Effector CD4-positive, alpha-beta T cell (primary cell): ENCODE data around the gene DAB2IP.

ENCODE experiments used
- DNase-seq: peaks from one replicate; pipeline ENCODE4 v3.0.0-alpha.2; 2020

DAB2IP gene

DNA sequence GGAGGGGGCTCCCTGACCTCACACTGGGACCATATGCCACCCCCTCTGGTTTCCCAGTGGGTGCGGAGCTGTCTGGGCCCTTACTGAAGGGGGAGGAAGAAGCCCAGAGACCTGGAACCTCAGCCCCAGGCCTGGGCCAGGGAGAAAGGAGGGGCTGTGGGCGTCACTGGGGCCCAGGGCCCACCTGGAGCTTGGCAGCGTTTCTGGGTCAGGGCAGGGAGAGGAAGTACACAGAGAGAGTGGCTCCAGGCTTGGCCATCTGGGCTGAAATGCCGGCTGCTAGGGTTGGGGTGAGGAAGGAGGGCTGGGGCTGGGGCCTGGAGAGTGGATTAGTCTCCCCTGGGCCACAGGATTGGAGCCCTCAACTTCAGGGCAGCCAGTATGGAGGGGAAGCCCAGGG is 6.4 kb upstream of the DAB2IP start:
- DNase-seq, result no peak

- DNase-seq, result no peak
These were observed 5.3 kb upstream of the DAB2IP start for GRCh38 chr9:121645853-121646807.

- DNase-seq, result no peak
These were observed 4.4 kb upstream of the DAB2IP start for GRCh38 chr9:121646992-121647391.

DNA sequence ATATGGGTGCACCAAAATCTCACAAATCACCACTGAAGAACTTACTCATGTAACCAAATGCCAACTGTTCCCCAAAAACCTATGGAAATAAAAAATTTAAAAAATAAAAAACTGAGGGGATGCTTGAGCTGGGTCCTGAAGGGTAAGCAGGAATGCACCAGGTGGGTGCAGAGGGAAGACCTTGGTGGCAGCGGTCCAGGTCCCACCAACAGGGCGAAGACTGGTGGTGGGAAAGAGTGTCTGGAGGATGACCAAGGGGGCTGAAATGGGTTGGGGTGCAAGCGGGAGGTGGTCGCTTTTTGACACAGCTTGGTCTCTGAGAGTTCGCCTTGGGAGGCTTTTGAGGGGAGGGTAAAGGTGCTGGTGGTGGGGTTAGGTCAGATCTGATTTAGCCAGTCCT is 3.3 kb upstream of the DAB2IP start:
- DNase-seq, result no peak

- no peak for DNase-seq
These were observed 2.6 kb upstream of the DAB2IP start for GRCh38 chr9:121648799-121649198.

GRCh38 chr9:121649476-121650216 is 1.8 kb upstream of the DAB2IP start:
- no peak for DNase-seq

GRCh38 chr9:121650217-121651007 is 1.0 kb upstream of the DAB2IP start:
- no peak for DNase-seq

- DNase-seq, result no peak
These were observed 483 bp upstream of the DAB2IP start for GRCh38 chr9:121651008-121651294.

DNA sequence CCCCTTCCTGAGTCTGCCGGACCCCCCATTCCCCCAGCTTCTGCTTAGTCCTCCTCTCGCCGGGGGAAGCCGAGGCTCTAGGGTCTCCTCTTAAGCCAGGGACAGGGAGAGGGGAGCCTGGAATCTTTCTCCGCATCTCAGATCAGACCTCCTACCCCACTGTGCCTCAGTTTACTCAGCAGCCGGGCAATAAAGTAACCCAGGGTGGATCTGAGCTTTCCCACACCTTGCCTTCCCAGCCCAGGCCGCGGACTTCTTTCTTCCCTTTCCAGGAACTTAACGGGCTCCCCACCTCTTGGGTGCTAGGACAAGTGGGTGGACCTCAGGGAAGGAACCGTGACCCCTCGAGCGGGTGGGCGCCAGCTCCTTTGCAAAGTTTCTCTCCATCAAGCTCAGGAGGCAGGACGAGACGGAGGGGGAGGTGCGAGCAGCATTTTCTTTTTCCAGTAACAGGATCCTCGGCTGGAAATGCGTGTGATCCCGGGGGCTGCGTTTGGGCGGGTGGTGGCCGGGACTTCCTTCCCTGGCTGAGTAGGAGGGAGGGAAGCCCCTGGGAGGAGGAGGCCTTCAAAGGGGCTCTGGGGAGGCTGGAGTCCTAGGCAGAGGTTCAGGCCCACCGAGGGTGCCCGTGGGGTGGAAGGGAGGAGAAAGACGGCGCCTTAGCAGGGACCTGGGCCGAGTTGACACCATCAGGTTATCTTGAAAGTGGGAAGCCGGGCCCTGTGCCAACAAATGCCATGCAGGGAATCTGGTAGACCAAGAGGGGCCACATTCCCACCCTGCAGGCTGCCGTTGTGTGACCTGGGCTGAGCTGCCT is 795 bp downstream of the DAB2IP start:
- DNase-seq, result no peak

GRCh38 chr9:121652838-121653231 is 1.4 kb downstream of the DAB2IP start:
- no peak for DNase-seq

- no peak for DNase-seq
These were observed 3.2 kb downstream of the DAB2IP start for GRCh38 chr9:121654499-121655140.

DNA sequence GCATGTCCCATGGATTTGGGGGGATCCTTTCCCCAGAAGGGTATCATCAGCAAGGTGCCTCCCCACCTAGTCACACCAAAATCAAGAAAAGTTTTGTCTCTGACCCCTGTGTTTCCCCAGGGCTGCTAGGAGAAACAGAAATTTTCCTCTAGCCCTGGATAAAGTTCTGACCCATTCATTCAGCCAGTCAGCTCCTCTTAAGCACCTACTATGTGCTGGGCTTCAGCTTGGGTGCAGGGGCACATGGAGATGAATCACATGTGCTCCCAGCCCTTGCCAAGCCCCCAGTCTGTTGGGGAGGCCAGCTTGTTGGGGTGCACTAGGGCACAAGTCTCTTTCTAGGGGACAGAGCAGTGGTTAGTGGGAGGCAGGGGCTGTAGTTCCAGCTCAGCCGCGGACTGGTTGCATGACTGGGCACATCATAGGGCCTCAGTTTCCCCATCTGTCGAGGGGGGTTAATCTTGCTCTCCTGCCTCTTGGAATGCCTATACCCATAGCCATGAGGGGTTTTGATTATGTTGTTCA is 3.9 kb downstream of the DAB2IP start:
- DNase-seq, result no peak

DNA sequence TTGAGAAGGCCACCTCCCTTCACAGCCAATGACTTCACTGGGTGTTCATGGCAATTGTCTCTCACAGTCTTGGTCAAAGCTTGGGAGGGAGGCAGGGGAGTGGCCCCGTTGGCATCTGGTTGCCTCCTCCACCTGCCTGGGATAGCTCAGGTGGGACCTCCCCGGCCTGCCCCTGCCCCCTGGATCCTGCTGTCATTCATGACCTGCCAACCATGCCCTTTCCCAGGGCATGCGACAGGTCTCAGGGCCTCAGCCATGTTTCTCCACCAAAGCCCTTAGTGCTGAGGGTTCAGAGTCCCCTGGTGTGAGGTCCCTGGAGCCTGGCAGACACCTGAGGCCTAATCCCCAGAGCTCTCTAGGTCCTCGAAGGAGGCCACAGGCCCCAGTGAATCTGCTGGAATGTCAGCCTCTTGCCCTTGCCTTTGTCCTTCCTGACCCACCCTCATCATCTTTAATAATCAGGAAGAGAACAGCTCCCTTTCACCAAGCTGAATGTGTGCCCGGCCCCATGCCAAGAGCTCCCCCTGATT is 5.6 kb downstream of the DAB2IP start:
- no peak for DNase-seq

DNA sequence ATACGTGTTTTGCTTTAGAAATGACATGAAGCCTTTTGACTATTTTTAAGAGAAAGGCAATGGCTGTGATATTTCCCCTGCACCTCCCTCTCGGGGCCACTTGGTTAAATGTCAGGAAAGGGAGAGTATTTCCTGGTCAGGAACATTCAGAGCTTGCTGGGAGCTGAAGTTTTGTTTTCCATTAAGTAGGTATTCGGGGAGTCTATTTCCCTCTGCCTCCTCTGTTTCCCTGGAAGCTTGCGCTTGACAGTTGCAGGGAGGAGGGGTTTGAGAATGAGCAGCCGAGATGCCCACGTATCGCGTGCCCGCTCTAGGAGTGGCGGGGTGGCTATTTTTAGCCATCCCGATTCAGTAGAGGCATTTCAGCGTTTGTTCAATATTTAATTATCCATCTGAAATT is 6.7 kb downstream of the DAB2IP start:
- DNase-seq, result no peak

DNA sequence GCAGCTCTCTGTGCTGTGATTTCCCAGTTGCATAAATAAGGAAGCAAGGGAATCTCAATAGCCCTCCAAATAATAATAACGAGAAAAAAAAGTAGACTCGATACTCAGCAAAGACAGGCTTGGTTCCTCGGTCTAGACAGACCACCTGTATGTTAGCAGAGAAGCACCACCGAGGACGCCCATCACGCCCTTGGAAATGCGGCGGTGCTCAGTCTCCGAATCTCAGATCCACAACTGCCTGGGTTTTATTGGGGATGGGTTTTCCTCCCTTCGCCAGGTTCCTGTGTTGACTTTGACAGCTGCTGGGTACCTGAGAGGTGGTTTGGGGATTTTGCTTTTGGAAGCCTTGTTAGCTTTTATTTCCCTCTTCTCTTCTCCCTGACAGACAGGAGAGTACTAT is 7.2 kb downstream of the DAB2IP start:
- no peak for DNase-seq

DNA sequence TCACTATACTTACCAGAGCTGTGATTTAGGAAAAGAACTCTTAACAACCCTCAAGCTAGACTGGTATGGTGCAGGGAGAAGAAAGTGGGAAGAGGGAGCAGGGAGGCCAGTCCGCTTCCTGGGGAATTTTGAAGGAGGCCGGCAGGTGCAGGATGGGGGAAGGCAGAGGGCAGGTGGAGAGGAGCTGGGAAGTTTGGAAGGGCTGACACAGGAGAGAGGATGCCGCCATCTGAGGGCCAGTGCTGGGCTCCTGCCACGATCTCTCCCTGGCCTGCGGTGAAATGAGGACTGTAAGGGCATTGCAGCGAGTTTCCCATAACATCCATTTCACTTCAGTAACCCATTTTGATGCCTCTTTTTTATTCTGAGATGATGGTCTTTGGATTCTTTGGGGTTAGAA is 8.9 kb downstream of the DAB2IP start:
- DNase-seq, result no peak

GRCh38 chr9:121660876-121661275 is 9.4 kb downstream of the DAB2IP start:
- no peak for DNase-seq

DNA sequence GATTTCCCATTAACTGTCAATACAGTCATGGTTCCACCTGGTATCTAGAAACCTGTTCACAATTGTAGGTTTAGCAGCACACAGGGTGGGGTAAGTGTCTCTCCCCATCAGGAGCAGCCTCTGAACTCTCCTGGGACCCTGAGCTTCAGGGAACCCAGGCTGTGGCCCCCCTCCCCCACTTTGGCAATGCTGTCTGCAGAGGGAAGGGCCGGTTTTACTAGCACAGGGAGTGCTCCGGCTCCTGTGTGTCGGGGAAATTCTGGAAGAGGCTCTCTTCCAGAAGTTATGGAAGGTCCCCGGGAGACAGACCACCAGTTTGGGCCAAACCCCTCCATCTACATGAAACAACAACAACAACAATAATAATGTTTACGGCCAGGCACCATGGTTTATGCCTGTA is 9.9 kb downstream of the DAB2IP start:
- no peak for DNase-seq

- DNase-seq, result no peak
These were observed 10.9 kb downstream of the DAB2IP start for GRCh38 chr9:121662359-121662758.

DNA sequence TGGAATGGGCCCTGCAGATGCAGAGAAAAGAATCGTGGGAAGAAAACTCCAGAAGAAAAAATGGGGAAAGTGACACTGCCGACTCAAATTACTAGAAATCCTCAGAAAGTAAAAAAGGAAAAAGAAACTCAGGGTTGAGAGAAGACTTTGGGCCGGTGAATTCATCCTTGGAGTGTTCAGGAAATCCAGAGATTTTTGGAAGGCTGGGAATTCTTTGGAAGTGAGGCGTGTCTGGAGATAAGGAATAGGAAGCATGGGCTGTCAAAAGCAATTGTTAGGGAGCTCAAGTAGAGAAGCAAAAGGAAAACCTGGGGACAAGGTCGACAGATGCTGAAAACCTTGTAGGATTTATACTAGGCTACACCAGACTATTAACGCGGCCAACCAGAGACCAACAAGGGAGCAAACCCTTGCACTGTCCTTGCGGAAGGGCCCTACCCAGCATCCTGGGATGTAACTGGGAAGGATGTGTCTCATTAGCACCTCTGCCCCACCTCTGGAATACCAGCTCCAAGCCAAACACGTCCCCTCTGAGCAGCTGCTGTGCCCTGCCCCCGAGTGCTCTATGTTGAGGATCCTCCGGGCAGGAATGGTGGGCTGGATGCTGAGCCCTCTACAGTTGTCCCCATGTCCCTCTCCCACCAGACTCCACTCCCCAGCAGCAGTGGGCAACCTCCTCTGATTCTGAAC is 11.6 kb downstream of the DAB2IP start:
- DNase-seq, result no peak

DNA sequence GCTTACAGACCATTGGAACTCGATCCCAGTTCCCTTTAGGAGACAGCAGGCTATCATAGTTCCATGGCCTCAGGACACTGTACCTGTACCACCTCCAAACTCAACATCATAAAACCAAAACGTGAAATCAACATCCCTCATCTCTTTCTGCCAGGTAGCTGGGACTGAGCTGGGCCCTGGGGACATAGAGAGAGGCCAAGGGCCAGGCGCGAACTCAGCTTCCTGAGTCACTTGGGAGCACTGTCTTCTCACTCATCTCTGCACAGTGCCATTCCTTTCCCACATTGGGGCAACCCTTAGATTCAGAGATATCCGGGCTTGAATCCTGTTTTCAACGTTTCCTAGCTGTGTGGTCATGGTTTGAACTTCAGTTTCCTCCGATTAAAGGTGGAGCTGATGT is 12.2 kb downstream of the DAB2IP start:
- DNase-seq, result no peak
